Measurements from ENCODE around the gene FUT4.

- TF ChIP-seq ETV6 (conservative IDR thresholded peaks at IDR 0.05 in 1 of 2, IDR thresholded peaks at IDR 0.05 in 1 of 2; ENCODE audit: borderline replicate concordance in 1 of 2, low read depth in 1 of 2) (no peak; a peak in 1 of 4 replicates), DPF2 (IDR thresholded peaks at IDR 0.05) (no peak), REST (IDR thresholded peaks at IDR 0.05; ENCODE audit: low read depth, low read length) (no peak), NFIC (IDR thresholded peaks at IDR 0.05; ENCODE audit: low read depth, low read length) (no peak), SMARCA5 (IDR thresholded peaks at IDR 0.05) (no peak), EGR1 (IDR thresholded peaks at IDR 0.05; ENCODE audit: borderline replicate concordance in 1 of 2, low read depth in 2 of 2, low read length in 2 of 2) (no peak)
Observed at GRCh38 chr11:94550513-94550912, 6.8 kb downstream of the FUT4 start.
